Thymus (tissue), 11 donors: ENCODE data around the gene SLX9. TPM values are rescaled to one million over a fixed set of nuclear protein-coding genes. Genes with fewer than 3 reads are reported as not detected.

Source experiments
- DNase-seq, 9 donors: peaks; one replicate each; pipeline ENCODE4 v3.0.0-alpha.2; 2013; ENCODE audit warnings: low spot score in 9 of 9, low read depth in 6 of 9, missing footprints in 1 of 9
- H3K27ac ChIP-seq, 2 donors: one replicate each; pipeline ENCODE4 v1.5.1; 2013; ENCODE audit warnings: control low read depth in 1 of 2, low read depth in 1 of 2, low read length in 1 of 2, mild to moderate bottlenecking in 1 of 2, moderate library complexity in 1 of 2
- H3K27me3 ChIP-seq, 2 donors: one replicate each; pipeline ENCODE4 v1.5.1; 2013; ENCODE audit warnings: low read length in 1 of 2; ENCODE audit not compliant: control insufficient read depth in 2 of 2, insufficient read depth in 1 of 2
- H3K36me3 ChIP-seq, 2 donors: one replicate each; pipeline ENCODE4 v1.5.1; 2013; ENCODE audit warnings: low read length in 1 of 2, mild to moderate bottlenecking in 1 of 2, moderate library complexity in 1 of 2; ENCODE audit not compliant: control insufficient read depth in 2 of 2, insufficient read depth in 2 of 2
- H3K4me1 ChIP-seq, 2 donors: one replicate each; pipeline ENCODE4 v1.5.1; 2013; ENCODE audit warnings: low read length in 2 of 2; ENCODE audit not compliant: control insufficient read depth in 2 of 2, insufficient read depth in 2 of 2
- H3K4me3 ChIP-seq, 2 donors: one replicate each; pipeline ENCODE4 v1.5.1; 2013; ENCODE audit warnings: low read length in 2 of 2, control low read depth in 1 of 2, mild to moderate bottlenecking in 1 of 2
- H3K9me3 ChIP-seq, 2 donors: one replicate each; pipeline ENCODE4 v1.5.1; 2013; ENCODE audit warnings: low read length in 1 of 2, mild to moderate bottlenecking in 1 of 2; ENCODE audit not compliant: control insufficient read depth in 2 of 2, insufficient read depth in 1 of 2
- WGBS: extraction: QIAGEN DNeasy Blood & Tissue Kit; methylation state at CpG from one replicate; pipeline ENCODE4 v1.1.7; 2013; 5-methylcytosine and 5-hydroxymethylcytosine counted together
- polyA plus RNA-seq: library from polyadenylated mRNA; stranded (reverse); fragments of 200-250 nt; gene quantifications from one replicate; pipeline ENCODE4 v1.2.3, GENCODE V29; 2013
- total RNA-seq: library from RNA; stranded (reverse); fragments of 120-200 nt; gene quantifications from one replicate; pipeline ENCODE4 v1.2.4, GENCODE V29; 2013
- donor health status: healthy.

The SLX9 gene
- total and polyA plus RNA-seq, 2 donors = 28.4 to 29.0 TPM

DNA sequence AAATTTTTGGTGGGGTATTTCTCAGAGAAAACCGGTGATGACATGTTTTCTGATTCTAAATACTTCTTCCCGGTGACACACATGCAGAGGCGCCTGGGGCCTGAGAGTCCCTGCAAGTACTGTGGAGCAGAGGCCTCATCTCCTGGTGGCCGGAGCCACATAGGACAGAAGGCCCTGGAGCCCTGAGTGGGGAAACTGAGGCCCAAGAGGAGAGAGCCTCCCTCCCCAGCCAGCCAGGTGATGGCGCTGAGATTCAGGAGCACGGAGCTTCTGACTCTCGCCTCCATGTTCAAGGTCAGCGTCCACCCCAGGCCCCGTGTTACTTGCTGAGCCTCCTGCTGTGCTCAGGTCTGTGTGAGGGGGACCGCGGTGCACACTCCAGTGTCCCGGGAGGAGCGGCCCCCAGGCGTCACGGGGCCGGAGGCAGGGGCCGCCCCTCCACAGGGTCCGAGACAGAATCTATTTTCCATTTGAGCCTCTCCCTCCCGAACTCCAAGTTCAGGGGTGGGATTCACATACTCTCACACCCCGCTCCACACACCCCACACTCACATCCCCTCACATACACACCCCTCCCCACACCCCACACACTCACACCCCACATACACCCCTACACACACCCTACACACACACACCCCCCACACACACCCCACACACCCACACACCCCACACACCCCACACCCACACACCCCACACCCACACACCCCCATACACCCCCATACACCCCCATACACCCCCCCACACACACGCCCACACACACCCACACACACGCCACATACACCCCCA, 43.8 kb downstream of the SLX9 start:
- no peak for DNase-seq

DNA sequence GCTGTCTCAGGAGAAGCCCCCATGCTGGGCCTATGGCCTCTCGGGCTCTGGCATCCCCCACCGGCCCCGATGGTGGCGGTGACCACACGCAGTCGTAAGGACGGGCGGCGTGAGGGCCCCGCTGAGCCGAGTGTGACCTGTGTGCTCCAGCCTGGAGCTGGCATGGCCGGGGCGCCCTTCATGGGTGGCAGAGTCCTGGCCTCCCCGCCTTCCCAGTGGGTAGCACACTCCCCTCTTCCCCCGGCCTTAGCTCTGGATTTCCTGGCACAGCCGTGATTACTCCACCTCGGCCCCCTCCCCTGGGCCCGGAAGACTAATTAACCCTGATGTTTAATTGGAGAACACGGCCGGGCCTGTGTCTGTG, 44.6 kb downstream of the SLX9 start:
- H3K4me1 ChIP-seq = no peaks in the 10 kb centered on the region
- no peak overlapping the region for H3K27ac ChIP-seq
- H3K36me3 ChIP-seq = no peaks in the 10 kb centered on the region
- peaks cover 0 to 8% of the 10 kb centered on the region in 2 donors for H3K27me3 ChIP-seq
- no peaks in the 10 kb centered on the region for H3K9me3 ChIP-seq
- DNase-seq = no peak
- WGBS = 84% methylated on average over 20 of the region's 20 CpGs
- no peak overlapping the region for H3K4me3 ChIP-seq

More for the DNA sequence above, 43.8 kb downstream of the SLX9 start:
- no peaks in the 10 kb centered on the region for H3K4me1 ChIP-seq
- H3K27ac ChIP-seq = no peak overlapping the region
- no peaks in the 10 kb centered on the region for H3K36me3 ChIP-seq
- no peaks in the 10 kb centered on the region for H3K9me3 ChIP-seq
- 97% methylated on average over 20 of the region's 22 CpGs for WGBS
- peaks cover 0 to 8% of the 10 kb centered on the region in 2 donors for H3K27me3 ChIP-seq
- no peak overlapping the region for H3K4me3 ChIP-seq

DNA sequence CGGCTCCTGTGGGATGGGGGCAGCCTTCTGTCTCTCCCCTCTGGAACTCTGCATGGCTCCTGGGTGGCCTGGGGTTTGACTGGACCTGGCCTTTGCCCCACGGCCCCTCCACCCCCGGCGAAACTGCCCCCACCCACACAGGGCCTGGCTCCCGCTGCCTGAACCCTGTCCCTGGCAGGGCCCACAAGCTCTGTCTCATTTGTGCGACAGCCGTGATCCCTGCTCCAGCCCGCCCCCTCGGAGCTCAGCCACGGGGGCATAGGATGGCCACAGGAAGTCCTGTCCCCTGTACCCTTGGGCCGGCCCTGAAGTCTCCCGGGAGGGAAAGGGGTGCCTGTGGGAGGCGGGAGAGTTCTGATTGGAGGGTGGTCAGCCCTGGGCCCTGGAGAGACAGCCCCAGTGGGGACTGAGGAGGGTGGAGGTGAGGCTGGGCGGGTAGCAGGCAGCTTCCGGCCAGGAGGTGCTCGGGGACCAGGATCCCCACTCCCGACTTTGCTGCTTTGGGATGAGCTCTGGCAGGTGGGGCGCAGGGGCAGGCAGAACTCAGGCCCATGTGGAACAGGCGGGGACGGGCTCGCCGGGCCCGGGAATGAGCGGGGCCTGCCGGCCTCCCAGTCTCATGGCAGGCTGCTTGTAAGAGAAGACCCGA, 45.1 kb downstream of the SLX9 start:
- no peak for DNase-seq
- Histone ChIP-seq H3K36me3 (no peaks in the 10 kb centered on the region), H3K27me3 (peaks cover 0 to 8% of the 10 kb centered on the region in 2 donors), H3K9me3 (no peaks in the 10 kb centered on the region), H3K27ac (no peak overlapping the region), H3K4me3 (no peak overlapping the region), H3K4me1 (no peaks in the 10 kb centered on the region)
- 71% methylated on average over 26 of the region's 26 CpGs for WGBS

DNA sequence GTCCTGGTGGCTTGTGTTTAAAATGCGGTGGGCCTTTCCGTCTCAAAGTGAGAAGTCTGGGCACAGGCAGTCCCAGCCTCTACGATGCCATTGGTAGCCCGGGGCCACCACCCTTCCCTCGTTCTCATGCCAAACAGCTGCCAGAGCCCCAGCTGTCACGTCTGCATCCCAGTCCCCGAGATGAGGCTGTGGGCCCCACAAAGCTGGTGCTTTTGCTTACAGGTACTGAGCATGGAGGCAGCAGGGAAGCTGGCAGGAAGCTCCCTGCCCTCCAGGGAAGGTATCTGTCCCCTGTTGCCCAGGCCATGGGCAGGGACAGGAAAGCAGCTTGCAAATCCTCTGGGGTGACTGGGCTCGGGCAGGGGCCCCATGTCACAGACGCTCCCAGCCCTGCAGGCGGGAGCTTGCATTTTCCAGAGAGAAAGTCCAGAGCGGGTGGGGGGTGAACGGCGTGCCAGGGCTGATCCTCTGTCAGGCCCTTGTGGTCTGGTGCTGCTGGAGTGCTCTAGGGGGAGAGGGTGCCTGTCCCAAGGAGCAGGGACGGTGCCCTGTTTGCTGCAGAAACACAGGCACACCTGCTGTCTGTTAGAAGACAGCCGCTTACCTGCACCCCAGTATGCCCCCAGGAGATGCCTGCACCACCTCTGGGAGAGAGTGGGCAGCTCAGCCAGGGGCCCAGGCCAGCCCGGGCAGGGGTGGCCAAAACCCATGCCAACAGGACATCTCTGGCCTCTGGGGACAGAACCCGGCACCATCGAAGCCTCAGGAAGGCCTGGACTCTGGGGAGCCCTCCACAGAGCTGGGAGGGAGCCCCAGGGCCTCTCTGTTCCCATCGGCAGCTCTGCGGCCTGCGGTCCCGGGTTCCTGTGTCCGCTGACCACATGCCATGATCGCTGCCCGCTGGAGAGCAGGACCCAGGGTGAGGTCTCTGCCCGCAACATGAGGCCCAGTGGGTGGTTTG, 45.9 kb downstream of the SLX9 start:
- 84% methylated on average over 26 of the region's 26 CpGs for WGBS
- Histone ChIP-seq H3K4me1 (no peaks in the 10 kb centered on the region), H3K27me3 (peaks cover 0 to 8% of the 10 kb centered on the region in 2 donors), H3K27ac (no peak overlapping the region), H3K9me3 (no peaks in the 10 kb centered on the region), H3K36me3 (no peaks in the 10 kb centered on the region), H3K4me3 (no peak overlapping the region)
- no peak for DNase-seq

GRCh38 chr21:44986471-44987291, 46.9 kb downstream of the SLX9 start:
- WGBS = 87% methylated on average over 23 of the region's 23 CpGs
- H3K4me1 ChIP-seq = no peaks in the 10 kb centered on the region

DNA sequence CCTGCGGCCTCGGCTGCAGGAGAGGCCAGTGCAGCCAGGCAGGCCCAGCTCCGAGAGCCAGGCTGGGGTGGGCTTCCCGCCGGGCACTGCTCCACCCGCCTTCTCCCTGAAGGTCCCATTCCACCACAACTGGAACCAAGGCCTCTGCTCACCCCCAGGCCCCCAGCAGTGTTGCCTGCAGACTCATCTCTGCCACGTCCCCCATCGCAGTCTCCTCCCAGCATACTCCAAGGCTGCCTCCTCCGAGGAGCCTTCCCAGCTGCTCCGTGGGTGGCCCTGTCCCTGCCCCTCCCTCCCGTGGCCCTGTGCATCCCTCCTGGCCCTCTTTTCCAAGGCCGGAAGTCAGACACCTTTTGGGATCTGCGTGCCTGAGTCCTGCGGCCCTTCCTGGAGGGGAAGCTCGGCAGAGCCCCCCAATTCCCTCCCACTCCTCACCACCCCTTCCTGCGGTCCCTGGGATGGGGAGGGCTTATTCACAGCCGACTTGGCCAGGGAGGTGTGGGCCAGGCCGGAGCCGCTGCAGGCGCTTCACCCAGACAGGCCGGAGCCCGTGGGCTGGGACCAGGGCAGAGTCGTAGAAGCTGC, 47.6 kb downstream of the SLX9 start:
- WGBS = 79% methylated on average over 23 of the region's 23 CpGs
- no peaks in the 10 kb centered on the region for H3K36me3 ChIP-seq
- no peak overlapping the region for H3K27ac ChIP-seq
- H3K4me1 ChIP-seq = no peaks in the 10 kb centered on the region
- H3K9me3 ChIP-seq = no peaks in the 10 kb centered on the region
- DNase-seq = no peak
- peaks cover 0 to 8% of the 10 kb centered on the region in 2 donors for H3K27me3 ChIP-seq
- H3K4me3 ChIP-seq = no peak overlapping the region

More at GRCh38 chr21:44986471-44987291, 46.9 kb downstream of the SLX9 start:
- no peak overlapping the region for H3K27ac ChIP-seq
- H3K36me3 ChIP-seq = no peaks in the 10 kb centered on the region
- H3K9me3 ChIP-seq = no peaks in the 10 kb centered on the region
- no peak for DNase-seq
- peaks cover 0 to 8% of the 10 kb centered on the region in 2 donors for H3K27me3 ChIP-seq
- H3K4me3 ChIP-seq = no peak overlapping the region

DNA sequence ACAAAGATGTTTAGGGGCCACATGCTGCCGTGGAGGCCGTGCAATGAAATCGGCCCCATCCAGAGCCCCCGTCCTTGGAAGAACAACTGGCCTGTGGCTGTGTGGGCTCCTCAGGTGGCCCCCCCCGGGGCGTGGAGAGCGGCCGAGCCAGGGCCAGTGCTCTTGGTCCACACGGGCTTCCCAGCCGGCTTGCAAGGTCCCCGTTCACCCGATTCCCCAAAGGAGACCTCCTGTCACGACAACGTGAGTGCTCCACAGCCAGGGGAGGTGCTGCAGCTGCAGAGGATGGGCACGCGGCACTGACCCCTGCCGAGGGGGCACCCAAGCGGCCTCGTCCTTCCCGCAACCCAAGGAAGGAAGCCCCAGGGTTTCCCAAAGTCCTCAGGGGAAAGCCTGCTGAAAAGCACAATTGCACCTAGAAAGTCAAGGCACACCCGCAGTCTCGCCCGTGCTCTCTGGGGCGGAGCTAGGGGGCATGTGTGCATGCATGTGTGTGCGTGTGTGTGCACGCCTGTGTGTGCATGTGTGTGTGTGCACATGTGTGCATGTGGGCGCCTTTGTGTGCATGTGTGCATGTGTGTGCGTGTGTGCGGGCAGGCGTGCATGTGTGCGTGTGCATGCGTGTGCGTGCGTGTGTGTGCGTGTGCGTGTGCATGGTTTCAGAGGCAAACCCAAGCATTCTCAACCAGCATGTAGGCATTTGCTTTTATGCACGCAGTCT, 48.2 kb downstream of the SLX9 start:
- H3K4me3 ChIP-seq = no peak overlapping the region
- H3K27ac ChIP-seq = no peak overlapping the region
- H3K4me1 ChIP-seq = no peaks in the 10 kb centered on the region
- no peaks in the 10 kb centered on the region for H3K9me3 ChIP-seq
- no peak for DNase-seq
- peaks cover 0 to 8% of the 10 kb centered on the region in 2 donors for H3K27me3 ChIP-seq
- WGBS = 76% methylated on average over 37 of the region's 37 CpGs
- H3K36me3 ChIP-seq = no peaks in the 10 kb centered on the region
